HG03439 (cell line): Measurements from ENCODE around the gene P2RY6.
A peak's percentile ranks its signal among the peaks of the same experiment; 100 is the strongest.

Experiments
- ATAC-seq: cut with Tn5 transposase; IDR thresholded peaks from one replicate; pipeline ENCODE4 v1.9.1; 2021; ENCODE audit warnings: mild to moderate bottlenecking, moderate library complexity; ENCODE audit not compliant: unreplicated experiment

The P2RY6 gene

GRCh38 chr11:73236854-73237253 lies 35.3 kb upstream of the P2RY6 start:
- no peak for ATAC-seq

- ATAC-seq = no peak
Measured at GRCh38 chr11:73237471-73238290, 34.5 kb upstream of the P2RY6 start.

- ATAC-seq = no peak
Measured at GRCh38 chr11:73239111-73239521, 33.0 kb upstream of the P2RY6 start.

GRCh38 chr11:73239571-73240189 lies 32.5 kb upstream of the P2RY6 start:
- ATAC-seq = no peak

- ATAC-seq = no peak
Measured at GRCh38 chr11:73240190-73240781, 31.9 kb upstream of the P2RY6 start.

- no peak for ATAC-seq
Measured at GRCh38 chr11:73241300-73241699, 30.8 kb upstream of the P2RY6 start.

GRCh38 chr11:73242251-73243092 lies 29.7 kb upstream of the P2RY6 start:
- peak; percentile 67 for ATAC-seq

GRCh38 chr11:73243093-73243485 lies 29.0 kb upstream of the P2RY6 start:
- no peak for ATAC-seq

GRCh38 chr11:73244589-73245240 lies 27.4 kb upstream of the P2RY6 start:
- no peak for ATAC-seq

- no peak for ATAC-seq
Measured at GRCh38 chr11:73245461-73245860, 26.7 kb upstream of the P2RY6 start.

- ATAC-seq = no peak
Measured at GRCh38 chr11:73246303-73246702, 25.8 kb upstream of the P2RY6 start.

- ATAC-seq = no peak
Measured at GRCh38 chr11:73248526-73249185, 23.5 kb upstream of the P2RY6 start.

GRCh38 chr11:73249304-73249703 lies 22.8 kb upstream of the P2RY6 start:
- peak; percentile 63 for ATAC-seq

- no peak for ATAC-seq
Measured at GRCh38 chr11:73249853-73250783, 22.0 kb upstream of the P2RY6 start.

GRCh38 chr11:73252577-73253191 lies 19.5 kb upstream of the P2RY6 start:
- no peak for ATAC-seq

- no peak for ATAC-seq
Measured at GRCh38 chr11:73257342-73258103, 14.6 kb upstream of the P2RY6 start.

GRCh38 chr11:73258104-73259035 lies 13.8 kb upstream of the P2RY6 start:
- no peak for ATAC-seq
